ENCODE results near the gene KHDRBS1. TPM values are rescaled to one million over a fixed set of nuclear protein-coding genes. Genes with fewer than 3 reads are reported as not detected.
"Not testable (repeated sequence)": the region's sequence is repeated elsewhere in the genome, so short reads cannot be mapped to it uniquely, and the experiment has no call there.

The KHDRBS1 gene
- total and polyA plus RNA-seq, 4 experiments from 2014 or later: 70.8 to 122 (median 115) TPM

- peaks cover 79% of the 10 kb centered on the region for H3K4me1 ChIP-seq (ENCODE audit: insufficient read depth, low read length)
- ChIA-PET POLR2A (ENCODE audit: partially characterized antibody) (interaction anchor here (2.0 kb wide), 1 partner anchor 51 kb away, joined by 5 read pairs; the partner anchor contains the start of gene TMEM39B), CTCF (ENCODE audit: partially characterized antibody) (interaction anchor here (0.7 kb wide), 2 partner anchors 17 to 91 kb away, joined by 3 to 7 read pairs; no protein-coding TSS in a partner anchor)
- DNase-seq; H3K27me3 Mint-ChIP-seq; H3K27ac ChIP-seq (ENCODE audit: low read depth, low read length); H3K9me3 Mint-ChIP-seq; H3K27me3 ChIP-seq (ENCODE audit: insufficient read depth, low read length); H3K9me3 ChIP-seq (ENCODE audit: control insufficient read depth in 1 of 2, low read length in 2 of 2); H3K36me3 ChIP-seq (ENCODE audit: insufficient read depth, low read length); H3K4me3 ChIP-seq (ENCODE audit: low read length in 2 of 2); intact Hi-C loops (cut with micrococcal nuclease): not testable (repeated sequence)
- H3K4me3 Mint-ChIP-seq: peak overlapping the region in 1 of 8 donors; percentile 22
- H3K27ac Mint-ChIP-seq: peak overlapping the region in 2 of 7 donors; percentile 18 to 53
- peaks cover 8 to 26% of the 10 kb centered on the region in 2 donors for H3K36me3 Mint-ChIP-seq
- H3K4me1 Mint-ChIP-seq: peaks cover 29 to 72% (median 46%) of the 10 kb centered on the region in 4 donors
Measured at GRCh38 chr1:32021574-32022018, 7.9 kb downstream of the KHDRBS1 start.

- H3K36me3 Mint-ChIP-seq: peaks cover 6 to 28% of the 10 kb centered on the region in 2 donors
- no peaks in the 10 kb centered on the region for H3K9me3 Mint-ChIP-seq
- no peaks in the 10 kb centered on the region for H3K9me3 ChIP-seq (ENCODE audit: control insufficient read depth in 1 of 2, low read length in 2 of 2)
- H3K4me1 ChIP-seq (ENCODE audit: insufficient read depth, low read length): peaks cover 63% of the 10 kb centered on the region
- no peaks in the 10 kb centered on the region for H3K27me3 Mint-ChIP-seq
- no peak overlapping the region for H3K27ac ChIP-seq (ENCODE audit: low read depth, low read length)
- POLR2A ChIA-PET (ENCODE audit: partially characterized antibody): interaction anchor here (0.7 to 3.3 kb wide), 4 partner anchors 8 to 122 kb away, joined by 3 to 14 read pairs (median 4); partner anchors contain the start of genes KHDRBS1 and KPNA6
- intact Hi-C loops (cut with micrococcal nuclease): no loop called here
- H3K4me1 Mint-ChIP-seq: peaks cover 31 to 70% (median 48%) of the 10 kb centered on the region in 4 donors
- no peaks in the 10 kb centered on the region for H3K36me3 ChIP-seq (ENCODE audit: insufficient read depth, low read length)
- no peak overlapping the region for H3K4me3 Mint-ChIP-seq
- CTCF ChIA-PET (ENCODE audit: partially characterized antibody): interaction anchor here (1.1 to 1.8 kb wide), 4 partner anchors 17 to 234 kb away, joined by 3 read pairs; partner anchors contain the start of gene SPOCD1
- peak overlapping the region in 5 of 7 donors; percentile 27 to 77 (median 36) for H3K27ac Mint-ChIP-seq
- no peak for DNase-seq
- no peak overlapping the region for H3K4me3 ChIP-seq (ENCODE audit: low read length in 2 of 2)
- no peaks in the 10 kb centered on the region for H3K27me3 ChIP-seq (ENCODE audit: insufficient read depth, low read length)
Measured at GRCh38 chr1:32023351-32023750, 9.7 kb downstream of the KHDRBS1 start.

GRCh38 chr1:32025515-32025914 is 11.8 kb downstream of the KHDRBS1 start:
- Mint-ChIP-seq H3K4me3 (no peak overlapping the region), H3K9me3 (no peaks in the 10 kb centered on the region), H3K27me3 (no peaks in the 10 kb centered on the region), H3K27ac (peak overlapping the region in 2 of 7 donors; percentile 19 to 42), H3K36me3 (peaks cover 12 to 37% of the 10 kb centered on the region in 2 donors), H3K4me1 (peaks cover 34 to 73% (median 52%) of the 10 kb centered on the region in 4 donors)
- CTCF ChIA-PET (ENCODE audit: partially characterized antibody): interaction anchor here (1.6 kb wide), 1 partner anchor 21 kb away, joined by 3 read pairs; no protein-coding TSS in a partner anchor
- Histone ChIP-seq H3K27me3 (ENCODE audit: insufficient read depth, low read length) (no peaks in the 10 kb centered on the region), H3K36me3 (ENCODE audit: insufficient read depth, low read length) (peaks cover 6% of the 10 kb centered on the region), H3K9me3 (ENCODE audit: control insufficient read depth in 1 of 2, low read length in 2 of 2) (no peaks in the 10 kb centered on the region), H3K4me3 (ENCODE audit: low read length in 2 of 2) (no peak overlapping the region), H3K4me1 (ENCODE audit: insufficient read depth, low read length) (peaks cover 61% of the 10 kb centered on the region), H3K27ac (ENCODE audit: low read depth, low read length) (no peak overlapping the region)
- no peak for DNase-seq
- intact Hi-C loops (cut with micrococcal nuclease): no loop called here
- POLR2A ChIA-PET (ENCODE audit: partially characterized antibody): interaction anchor here (0.7 to 3.3 kb wide), 3 partner anchors 9 to 14 kb away, joined by 3 to 14 read pairs (median 4); partner anchors contain the start of gene KHDRBS1

GRCh38 chr1:32028746-32029145 is 15.1 kb downstream of the KHDRBS1 start:
- Mint-ChIP-seq H3K27me3 (no peaks in the 10 kb centered on the region), H3K27ac (peak overlapping the region in 4 of 7 donors; percentile 29 to 48 (median 44)), H3K9me3 (no peaks in the 10 kb centered on the region), H3K36me3 (peaks cover 25 to 49% of the 10 kb centered on the region in 2 donors), H3K4me3 (no peak overlapping the region), H3K4me1 (peaks cover 33 to 60% (median 44%) of the 10 kb centered on the region in 4 donors)
- Histone ChIP-seq H3K27me3 (ENCODE audit: insufficient read depth, low read length) (no peaks in the 10 kb centered on the region), H3K4me3 (ENCODE audit: low read length in 2 of 2) (no peak overlapping the region), H3K9me3 (ENCODE audit: control insufficient read depth in 1 of 2, low read length in 2 of 2) (no peaks in the 10 kb centered on the region), H3K27ac (ENCODE audit: low read depth, low read length) (no peak overlapping the region), H3K36me3 (ENCODE audit: insufficient read depth, low read length) (peaks cover 27% of the 10 kb centered on the region), H3K4me1 (ENCODE audit: insufficient read depth, low read length) (peaks cover 31% of the 10 kb centered on the region)
- ChIA-PET CTCF (ENCODE audit: partially characterized antibody) (interaction anchor here (0.7 kb wide), 1 partner anchor 94 kb away, joined by 3 read pairs; no protein-coding TSS in a partner anchor), POLR2A (ENCODE audit: partially characterized antibody) (no interaction called here)
- intact Hi-C loops (cut with micrococcal nuclease): no loop called here
- DNase-seq: no peak

DNA sequence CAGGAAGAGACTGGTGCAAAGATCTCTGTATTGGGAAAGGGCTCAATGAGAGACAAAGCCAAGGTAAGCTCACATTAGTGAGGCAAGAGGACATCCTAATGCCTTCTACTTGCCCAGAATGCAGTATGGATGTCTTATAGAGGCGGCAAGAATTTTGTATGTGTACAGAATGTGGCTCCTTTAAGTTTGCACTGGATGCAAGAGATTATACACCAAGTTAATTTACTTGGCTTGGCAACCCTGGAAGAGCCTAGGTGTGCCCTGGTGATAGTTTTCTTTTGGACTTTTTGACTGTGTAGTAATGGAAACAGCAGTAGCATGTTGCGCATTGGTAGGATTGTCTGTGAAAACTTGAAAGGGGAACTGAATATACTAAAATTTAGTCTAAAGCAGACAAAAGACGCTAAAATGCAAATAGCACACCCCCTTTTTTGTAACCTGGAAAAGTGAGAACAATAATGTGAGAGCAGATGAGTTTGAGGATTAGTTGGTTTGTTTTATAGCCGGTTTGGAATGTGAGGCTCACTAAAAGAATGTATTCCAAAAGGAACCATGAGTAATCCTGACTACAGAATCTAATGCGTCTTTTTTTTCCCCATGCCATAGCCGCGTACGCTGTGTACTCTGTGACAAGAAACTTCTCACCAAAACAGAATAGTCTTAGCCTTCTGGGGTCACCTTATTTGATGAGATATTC is 18.1 kb downstream of the KHDRBS1 start:
- H3K36me3 Mint-ChIP-seq: peaks cover 46 to 66% of the 10 kb centered on the region in 2 donors
- ChIA-PET POLR2A (ENCODE audit: partially characterized antibody) (no interaction called here), CTCF (ENCODE audit: partially characterized antibody) (interaction anchor here (1.3 to 1.9 kb wide), 2 partner anchors 12 to 31 kb away, joined by 3 to 5 read pairs; no protein-coding TSS in a partner anchor)
- Histone ChIP-seq H3K27ac (ENCODE audit: low read depth, low read length) (no peak overlapping the region), H3K4me3 (ENCODE audit: low read length in 2 of 2) (no peak overlapping the region), H3K36me3 (ENCODE audit: insufficient read depth, low read length) (peaks cover 44% of the 10 kb centered on the region), H3K27me3 (ENCODE audit: insufficient read depth, low read length) (no peaks in the 10 kb centered on the region), H3K4me1 (ENCODE audit: insufficient read depth, low read length) (peaks cover 25% of the 10 kb centered on the region), H3K9me3 (ENCODE audit: control insufficient read depth in 1 of 2, low read length in 2 of 2) (no peaks in the 10 kb centered on the region)
- H3K27me3 Mint-ChIP-seq: no peaks in the 10 kb centered on the region
- H3K9me3 Mint-ChIP-seq: no peaks in the 10 kb centered on the region
- intact Hi-C loops (cut with micrococcal nuclease): no loop called here
- H3K4me3 Mint-ChIP-seq: no peak overlapping the region
- H3K4me1 Mint-ChIP-seq: peaks cover 36 to 55% (median 47%) of the 10 kb centered on the region in 4 donors
- DNase-seq: no peak
- H3K27ac Mint-ChIP-seq: peak overlapping the region; percentile 5 to 82 (median 56)

DNA sequence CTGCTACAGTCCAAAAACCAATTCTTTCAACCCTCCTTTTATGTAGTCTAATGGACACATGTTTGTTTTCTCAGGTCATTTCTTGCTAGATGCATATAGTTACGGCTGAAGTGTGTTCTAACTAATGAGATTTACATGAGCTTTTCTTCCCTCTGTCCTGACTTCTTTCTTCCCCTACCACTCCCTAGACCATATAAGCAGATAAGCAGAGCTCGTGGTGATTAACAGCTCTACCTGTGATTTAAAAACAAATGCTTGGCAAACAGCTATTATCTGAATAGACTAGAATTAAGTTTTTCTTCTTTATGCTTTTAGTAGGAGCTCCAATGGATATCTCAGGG is 18.6 kb downstream of the KHDRBS1 start:
- H3K4me3 ChIP-seq (ENCODE audit: low read length in 2 of 2): no peak overlapping the region
- H3K36me3 Mint-ChIP-seq: peaks cover 50 to 68% of the 10 kb centered on the region in 2 donors
- ChIA-PET CTCF (ENCODE audit: partially characterized antibody) (interaction anchor here (1.3 to 1.9 kb wide), 3 partner anchors 12 to 31 kb away, joined by 3 to 5 read pairs (median 3); no protein-coding TSS in a partner anchor), POLR2A (ENCODE audit: partially characterized antibody) (no interaction called here)
- peak overlapping the region in 3 of 7 donors; percentile 5 to 82 (median 47) for H3K27ac Mint-ChIP-seq
- no peak for DNase-seq
- H3K9me3 Mint-ChIP-seq: no peaks in the 10 kb centered on the region
- H3K4me1 ChIP-seq (ENCODE audit: insufficient read depth, low read length): peaks cover 25% of the 10 kb centered on the region
- H3K4me3 Mint-ChIP-seq: no peak overlapping the region
- H3K27me3 Mint-ChIP-seq: no peaks in the 10 kb centered on the region
- H3K27ac ChIP-seq (ENCODE audit: low read depth, low read length): no peak overlapping the region
- H3K36me3 ChIP-seq (ENCODE audit: insufficient read depth, low read length): peaks cover 49% of the 10 kb centered on the region
- intact Hi-C loops (cut with micrococcal nuclease): no loop called here
- no peaks in the 10 kb centered on the region for H3K27me3 ChIP-seq (ENCODE audit: insufficient read depth, low read length)
- peaks cover 33 to 51% (median 44%) of the 10 kb centered on the region in 4 donors for H3K4me1 Mint-ChIP-seq
- no peaks in the 10 kb centered on the region for H3K9me3 ChIP-seq (ENCODE audit: control insufficient read depth in 1 of 2, low read length in 2 of 2)

- no peak overlapping the region for H3K4me3 ChIP-seq (ENCODE audit: low read length in 2 of 2)
- Mint-ChIP-seq H3K9me3 (no peaks in the 10 kb centered on the region), H3K27ac (peak overlapping the region in 4 of 7 donors; percentile 65 to 78 (median 72)), H3K4me1 (peaks cover 20 to 33% (median 29%) of the 10 kb centered on the region in 4 donors), H3K36me3 (peaks cover 62 to 82% of the 10 kb centered on the region in 2 donors), H3K27me3 (no peaks in the 10 kb centered on the region), H3K4me3 (no peak overlapping the region)
- peaks cover 73% of the 10 kb centered on the region for H3K36me3 ChIP-seq (ENCODE audit: insufficient read depth, low read length)
- H3K9me3 ChIP-seq (ENCODE audit: control insufficient read depth in 1 of 2, low read length in 2 of 2): no peaks in the 10 kb centered on the region
- CTCF ChIA-PET (ENCODE audit: partially characterized antibody): no interaction called here
- intact Hi-C loops (cut with micrococcal nuclease): no loop called here
- H3K27ac ChIP-seq (ENCODE audit: low read depth, low read length): no peak overlapping the region
- POLR2A ChIA-PET (ENCODE audit: partially characterized antibody): interaction anchor here (0.5 kb wide), 1 partner anchor 15 kb away, joined by 4 read pairs; no protein-coding TSS in a partner anchor
- no peaks in the 10 kb centered on the region for H3K27me3 ChIP-seq (ENCODE audit: insufficient read depth, low read length)
- peaks cover 10% of the 10 kb centered on the region for H3K4me1 ChIP-seq (ENCODE audit: insufficient read depth, low read length)
- DNase-seq: no peak
Measured at GRCh38 chr1:32035119-32035518, 21.5 kb downstream of the KHDRBS1 start.
